NCI-H226 (cell line): ENCODE results near the gene GNAQ.
A peak's percentile ranks its signal among the peaks of the same experiment; 100 is the strongest.

Experiments
- DNase-seq: peaks from one replicate; pipeline ENCODE4 v3.0.0-alpha.2; 2015

Gene GNAQ

DNA sequence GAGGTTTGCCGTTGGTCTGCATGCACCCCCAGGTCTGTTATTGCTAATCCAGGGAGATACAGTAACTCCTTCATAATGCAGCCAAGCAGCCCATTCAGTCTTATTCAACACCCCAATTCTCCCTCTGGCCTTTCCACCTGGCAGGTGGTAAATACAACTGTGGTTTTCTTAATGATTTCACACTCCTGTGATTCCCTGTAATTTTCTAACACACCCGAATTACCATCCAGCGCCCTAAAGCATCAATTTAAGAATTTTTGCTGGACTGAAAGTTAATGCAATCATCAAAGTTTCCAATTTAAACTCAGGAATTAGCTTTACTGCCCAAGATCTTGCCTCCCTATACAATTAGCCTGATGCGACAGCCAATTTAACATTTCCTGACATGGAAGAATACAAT lies 62.5 kb downstream of the GNAQ start:
- no peak for DNase-seq

- no peak for DNase-seq
Measured at GRCh38 chr9:77968506-77968905, 63.1 kb downstream of the GNAQ start.

DNA sequence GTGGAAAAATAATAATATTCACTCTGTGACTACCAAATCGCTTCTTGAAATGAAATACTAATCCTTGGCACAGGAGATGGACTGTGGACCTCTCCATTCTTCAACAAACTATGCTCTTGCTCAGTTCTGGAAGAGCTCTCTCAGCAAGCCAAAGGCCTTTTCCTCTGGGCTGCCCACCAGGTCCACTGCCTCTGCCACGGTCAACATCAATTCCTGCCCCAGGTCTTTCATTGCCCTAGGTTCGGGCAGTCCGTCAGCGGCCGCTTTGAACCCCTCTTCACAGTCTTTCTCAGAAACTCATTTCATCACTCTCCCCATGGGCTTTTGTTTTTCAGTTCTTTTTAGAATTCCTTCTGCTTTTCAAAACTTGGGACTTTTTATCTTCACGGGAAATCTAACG lies 64.9 kb downstream of the GNAQ start:
- DNase-seq = no peak

DNA sequence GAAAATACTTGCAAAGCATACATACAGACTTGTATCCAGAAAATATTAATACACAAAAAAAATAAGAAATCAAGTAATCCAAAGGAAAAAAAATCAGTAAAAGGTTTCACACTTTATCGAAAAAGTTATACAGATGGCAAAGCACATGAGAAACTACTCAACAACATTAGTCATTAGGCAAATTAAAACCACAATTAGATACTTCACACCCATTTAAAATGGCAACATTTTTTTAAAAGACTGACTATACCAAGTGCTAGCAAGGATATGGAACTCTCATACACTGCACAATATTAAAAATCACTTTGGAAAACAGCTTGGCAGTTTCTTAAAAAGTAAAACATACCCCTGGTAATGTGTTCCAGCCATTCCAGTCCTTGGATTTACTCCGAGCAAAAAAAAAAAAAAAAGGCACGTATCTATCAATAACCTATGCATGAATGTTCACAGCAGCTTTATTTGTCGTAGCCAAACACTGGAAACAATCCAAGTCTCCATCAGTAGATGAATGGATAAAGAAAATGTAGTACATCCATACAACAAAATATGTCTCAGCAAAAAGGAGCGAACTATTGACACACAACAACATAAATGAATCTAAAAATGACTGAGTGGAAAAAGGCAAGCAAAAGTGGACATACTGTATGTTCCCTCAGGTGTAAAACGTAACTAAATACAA lies 66.0 kb downstream of the GNAQ start:
- no peak for DNase-seq

- no peak for DNase-seq
Measured at GRCh38 chr9:77964258-77964657, 67.4 kb downstream of the GNAQ start.

DNA sequence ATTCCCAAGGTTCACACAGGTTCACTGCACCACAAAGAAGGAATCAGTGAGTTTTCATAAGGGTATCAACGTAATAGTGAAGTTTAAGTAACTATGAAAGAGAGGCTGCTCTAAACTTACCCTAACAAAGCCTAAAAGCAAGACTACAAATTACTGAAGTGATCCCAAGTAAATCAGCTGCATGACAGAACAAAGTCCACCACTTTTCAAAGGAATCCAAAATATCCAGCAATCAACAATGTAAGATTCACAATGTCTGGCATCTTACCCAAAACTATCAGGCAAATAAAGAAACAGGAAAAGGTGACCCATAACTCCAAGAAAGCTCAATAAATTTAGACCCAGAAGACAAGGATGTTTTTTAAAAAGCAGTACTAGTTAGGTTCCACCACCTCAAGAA lies 70.1 kb downstream of the GNAQ start:
- no peak for DNase-seq

- no peak for DNase-seq
Measured at GRCh38 chr9:77960356-77961153, 71.1 kb downstream of the GNAQ start.

DNA sequence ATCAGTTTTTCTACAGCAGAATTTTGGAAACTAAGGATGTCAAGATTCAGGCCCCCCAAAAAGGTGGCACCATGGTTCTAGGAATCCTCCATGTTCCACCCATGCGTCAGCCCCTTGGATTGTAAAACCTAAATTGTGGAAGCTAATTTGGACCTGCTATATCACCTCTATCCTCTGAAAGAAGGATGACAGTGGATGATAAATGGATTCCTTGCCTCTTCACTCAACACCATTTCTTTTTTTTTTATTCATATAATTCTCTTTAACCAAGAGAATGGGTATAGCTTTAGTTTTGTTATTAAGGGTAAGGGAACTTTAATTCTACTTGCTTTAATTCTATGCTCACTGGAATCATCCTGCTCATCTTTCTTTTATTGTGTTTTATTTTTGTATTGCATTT lies 71.8 kb downstream of the GNAQ start:
- no peak for DNase-seq

DNA sequence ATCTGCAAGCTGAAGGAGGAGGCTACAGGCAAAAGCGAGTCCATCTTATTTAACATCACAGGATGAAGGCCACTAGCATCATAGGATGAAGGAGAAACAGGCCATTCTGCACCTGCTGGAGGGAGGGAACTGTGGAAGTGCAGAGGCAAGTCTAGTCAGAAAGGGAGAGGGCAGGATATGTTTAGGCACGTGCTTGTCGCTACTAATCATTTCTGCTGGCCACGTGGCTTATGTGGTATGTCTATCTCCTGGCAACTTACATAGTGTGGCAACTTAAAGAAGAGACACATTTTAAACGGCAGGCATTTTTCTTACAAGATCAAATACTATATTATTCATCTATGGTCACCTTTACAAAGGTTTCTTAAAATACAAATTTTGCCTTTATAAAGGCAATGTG lies 74.0 kb downstream of the GNAQ start:
- no peak for DNase-seq

DNA sequence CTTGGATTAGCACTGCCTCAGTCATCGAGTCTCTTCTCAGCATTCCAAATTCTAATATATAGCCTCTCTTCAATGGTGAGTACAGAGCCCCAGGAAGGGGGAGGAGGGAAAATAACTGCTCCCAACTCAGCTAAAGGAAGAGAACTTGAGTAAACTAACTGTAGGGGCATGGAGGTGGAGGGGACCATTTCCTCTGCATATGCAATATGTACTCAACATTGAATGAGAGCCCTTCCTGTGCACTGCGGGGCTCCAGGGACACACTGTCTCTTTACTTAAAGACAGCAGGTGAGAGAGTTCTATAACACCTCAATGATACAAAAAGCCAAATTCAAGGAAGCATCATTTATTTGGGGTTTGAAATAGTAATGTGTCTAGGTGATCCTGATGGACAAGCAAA lies 75.1 kb downstream of the GNAQ start:
- DNase-seq = no peak

DNA sequence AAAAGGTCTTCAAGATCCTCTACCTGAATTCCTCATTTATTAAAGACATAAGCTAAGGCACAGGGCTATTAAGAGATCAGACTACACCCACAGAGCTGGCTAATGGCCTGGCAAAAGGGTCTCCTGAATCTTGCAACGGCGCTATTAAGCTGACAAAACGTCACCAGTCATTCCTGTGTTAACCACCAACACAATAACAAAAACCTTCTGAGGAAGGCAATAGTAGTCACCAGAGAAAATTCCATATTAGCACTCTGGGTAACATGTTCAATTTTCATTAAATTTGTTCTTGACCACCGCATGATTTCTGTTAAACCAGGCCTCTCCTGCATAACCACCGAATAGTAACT lies 77.0 kb downstream of the GNAQ start:
- no peak for DNase-seq

GRCh38 chr9:77954013-77954665 lies 77.5 kb downstream of the GNAQ start:
- no peak for DNase-seq

DNA sequence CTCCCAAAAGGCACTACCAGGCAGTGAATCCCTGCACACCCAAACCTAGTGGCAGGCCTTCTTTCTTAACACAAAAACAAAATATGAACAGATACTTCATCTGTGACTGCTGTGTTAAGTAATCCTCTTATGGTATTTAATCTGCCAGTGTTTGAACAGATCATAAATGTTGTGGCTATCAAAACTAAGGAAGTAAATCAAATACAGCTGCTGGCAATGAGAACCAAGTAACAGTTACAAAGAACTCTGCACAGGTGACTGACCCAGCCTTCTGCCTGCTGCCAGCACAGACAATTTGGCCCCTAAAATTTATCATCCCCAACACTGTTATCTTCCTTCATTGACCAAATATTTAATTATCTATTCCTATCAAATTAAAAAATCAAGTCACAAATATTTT lies 78.0 kb downstream of the GNAQ start:
- DNase-seq = no peak

GRCh38 chr9:77952635-77953328 lies 78.8 kb downstream of the GNAQ start:
- DNase-seq = no peak

- DNase-seq = no peak
Measured at GRCh38 chr9:77951369-77951768, 80.2 kb downstream of the GNAQ start.

GRCh38 chr9:77949751-77950436 lies 81.7 kb downstream of the GNAQ start:
- DNase-seq = no peak

DNA sequence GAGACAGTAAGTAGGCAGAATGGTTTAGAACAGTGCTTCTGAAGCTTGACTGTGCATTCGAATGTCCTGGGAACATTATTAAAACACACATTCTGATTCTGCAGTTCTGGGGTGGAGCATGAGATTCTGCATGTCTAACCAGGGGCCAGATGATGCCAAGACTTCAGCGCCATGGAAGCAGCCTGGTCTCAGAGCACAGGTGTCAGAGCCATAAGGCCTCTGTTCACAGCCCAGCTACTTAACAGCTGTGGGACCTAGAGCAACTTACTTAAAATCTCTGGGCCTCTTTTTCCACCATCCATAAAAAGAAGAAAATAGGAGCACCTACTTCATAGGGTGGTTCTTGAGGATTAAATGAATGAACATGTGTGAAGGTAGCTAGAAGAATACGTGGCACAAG lies 84.0 kb downstream of the GNAQ start:
- DNase-seq = no peak

GRCh38 chr9:77946969-77947620 lies 84.5 kb downstream of the GNAQ start:
- DNase-seq = no peak

DNA sequence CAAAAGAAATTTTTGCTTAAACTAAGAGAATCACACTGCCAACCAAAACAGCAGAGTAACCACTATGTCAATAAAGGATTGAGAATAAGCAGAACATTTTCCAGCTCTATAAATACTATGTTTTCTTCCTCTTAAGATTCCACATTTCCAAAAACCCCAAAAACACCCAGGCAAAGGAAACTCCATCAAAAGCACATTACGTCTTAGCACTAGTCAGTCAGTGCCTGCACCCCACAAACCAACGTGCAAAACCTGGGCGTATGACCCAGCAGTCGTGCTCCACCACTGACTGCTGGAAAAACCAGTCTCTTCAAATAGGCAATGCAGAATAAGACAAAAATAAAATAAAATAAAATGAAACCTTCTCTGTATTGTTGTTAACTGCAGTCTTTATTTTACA lies 85.3 kb downstream of the GNAQ start:
- DNase-seq = no peak

GRCh38 chr9:77945798-77946197 lies 85.8 kb downstream of the GNAQ start:
- peak; percentile 26 for DNase-seq

DNA sequence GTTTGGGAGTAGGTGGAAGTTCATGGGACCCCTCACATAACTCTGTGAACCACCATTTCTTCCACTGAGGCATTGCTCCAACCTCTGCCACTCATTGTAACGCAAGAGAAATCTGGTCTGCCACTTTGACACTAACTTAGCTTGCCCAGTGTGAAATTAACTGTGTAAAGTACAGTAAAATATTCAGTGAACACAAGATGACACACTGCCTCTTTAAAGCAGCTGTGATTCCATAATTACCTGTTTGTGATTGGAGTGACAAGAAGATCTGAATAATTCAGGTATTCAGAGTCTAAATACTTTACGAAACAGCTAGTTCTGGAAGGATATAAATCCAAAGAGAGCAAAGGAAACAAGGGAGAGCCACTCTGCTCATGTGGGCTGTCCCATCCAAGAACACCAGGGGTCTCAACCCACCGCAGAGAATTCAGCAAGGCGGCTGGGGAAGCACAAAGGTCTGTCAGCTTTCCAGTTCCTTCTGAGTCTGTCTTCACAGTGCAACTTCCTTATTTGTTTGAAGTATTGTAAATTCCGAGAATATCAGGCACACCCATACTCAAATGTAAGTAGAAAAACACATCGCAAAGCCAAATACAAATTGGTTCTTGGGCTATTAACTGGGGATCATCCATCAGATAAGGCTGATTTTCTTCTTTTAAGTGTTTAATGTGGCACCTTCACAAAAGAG lies 86.9 kb downstream of the GNAQ start:
- no peak for DNase-seq

GRCh38 chr9:77943057-77943456 lies 88.6 kb downstream of the GNAQ start:
- no peak for DNase-seq
